Esophagus squamous epithelium (tissue), 4 donors: ENCODE results near the gene ANKH.

Experiments
- CTCF ChIP-seq, 6 experiments: fragments of 450-650 bp in 4 of 6; fragments of 200-600 bp in 2 of 6; sonication (generic) in 2 of 6; IDR thresholded peaks; one replicate each; pipeline ENCODE4 v1.5.1; 2016 to 2019; ENCODE audit warnings: antibody characterized with exemption in 6 of 6, mild to moderate bottlenecking in 4 of 6, moderate library complexity in 4 of 6
- POLR2A ChIP-seq, 4 donors: fragments of 450-650 bp; IDR thresholded peaks; one replicate each; pipeline ENCODE4 v1.6.1; 2017; ENCODE audit warnings: antibody characterized with exemption in 4 of 4, mild to moderate bottlenecking in 4 of 4, moderate library complexity in 3 of 4

- TF ChIP-seq POLR2A (IDR thresholded peaks at IDR 0.05): no peak
- no peak for TF ChIP-seq CTCF (IDR thresholded peaks at IDR 0.05)
Measured at GRCh38 chr5:14920121-14920520, 48.5 kb upstream of the ANKH start.
